ENCODE data around the gene HAUS2.

The HAUS2 gene

DNA sequence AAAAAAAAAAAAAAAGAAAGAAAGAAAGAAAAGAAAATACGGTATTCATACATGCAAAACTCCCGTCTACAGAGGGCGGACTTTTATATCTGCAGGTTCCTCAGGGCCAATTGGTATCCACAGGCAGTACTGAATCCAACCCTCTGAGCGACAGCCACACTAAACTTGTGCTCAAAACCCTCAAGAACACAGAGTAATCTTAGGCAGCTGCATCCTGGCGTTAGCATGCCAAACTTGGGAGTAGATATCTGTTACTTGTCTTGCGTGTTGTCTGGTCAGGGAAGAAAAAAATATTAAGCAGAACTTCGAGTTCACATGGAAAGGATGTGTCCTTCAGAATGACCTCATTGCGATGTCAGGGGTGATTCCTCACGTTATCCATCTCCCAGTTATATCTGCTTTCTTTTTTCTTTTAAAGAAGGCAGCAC is 40.4 kb upstream of the HAUS2 start:
- TF ChIP-seq, protein P1, sequence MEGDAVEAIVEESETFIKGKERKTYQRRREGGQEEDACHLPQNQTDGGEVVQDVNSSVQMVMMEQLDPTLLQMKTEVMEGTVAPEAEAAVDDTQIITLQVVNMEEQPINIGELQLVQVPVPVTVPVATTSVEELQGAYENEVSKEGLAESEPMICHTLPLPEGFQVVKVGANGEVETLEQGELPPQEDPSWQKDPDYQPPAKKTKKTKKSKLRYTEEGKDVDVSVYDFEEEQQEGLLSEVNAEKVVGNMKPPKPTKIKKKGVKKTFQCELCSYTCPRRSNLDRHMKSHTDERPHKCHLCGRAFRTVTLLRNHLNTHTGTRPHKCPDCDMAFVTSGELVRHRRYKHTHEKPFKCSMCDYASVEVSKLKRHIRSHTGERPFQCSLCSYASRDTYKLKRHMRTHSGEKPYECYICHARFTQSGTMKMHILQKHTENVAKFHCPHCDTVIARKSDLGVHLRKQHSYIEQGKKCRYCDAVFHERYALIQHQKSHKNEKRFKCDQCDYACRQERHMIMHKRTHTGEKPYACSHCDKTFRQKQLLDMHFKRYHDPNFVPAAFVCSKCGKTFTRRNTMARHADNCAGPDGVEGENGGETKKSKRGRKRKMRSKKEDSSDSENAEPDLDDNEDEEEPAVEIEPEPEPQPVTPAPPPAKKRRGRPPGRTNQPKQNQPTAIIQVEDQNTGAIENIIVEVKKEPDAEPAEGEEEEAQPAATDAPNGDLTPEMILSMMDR (conservative IDR thresholded peaks at IDR 0.05; ENCODE audit: low read depth, low read length), result no peak
- no peak overlapping the region for H3K4me3 ChIP-seq (ENCODE audit: low read length)
- DNase-seq (ENCODE audit: low read depth), result no peak

DNA sequence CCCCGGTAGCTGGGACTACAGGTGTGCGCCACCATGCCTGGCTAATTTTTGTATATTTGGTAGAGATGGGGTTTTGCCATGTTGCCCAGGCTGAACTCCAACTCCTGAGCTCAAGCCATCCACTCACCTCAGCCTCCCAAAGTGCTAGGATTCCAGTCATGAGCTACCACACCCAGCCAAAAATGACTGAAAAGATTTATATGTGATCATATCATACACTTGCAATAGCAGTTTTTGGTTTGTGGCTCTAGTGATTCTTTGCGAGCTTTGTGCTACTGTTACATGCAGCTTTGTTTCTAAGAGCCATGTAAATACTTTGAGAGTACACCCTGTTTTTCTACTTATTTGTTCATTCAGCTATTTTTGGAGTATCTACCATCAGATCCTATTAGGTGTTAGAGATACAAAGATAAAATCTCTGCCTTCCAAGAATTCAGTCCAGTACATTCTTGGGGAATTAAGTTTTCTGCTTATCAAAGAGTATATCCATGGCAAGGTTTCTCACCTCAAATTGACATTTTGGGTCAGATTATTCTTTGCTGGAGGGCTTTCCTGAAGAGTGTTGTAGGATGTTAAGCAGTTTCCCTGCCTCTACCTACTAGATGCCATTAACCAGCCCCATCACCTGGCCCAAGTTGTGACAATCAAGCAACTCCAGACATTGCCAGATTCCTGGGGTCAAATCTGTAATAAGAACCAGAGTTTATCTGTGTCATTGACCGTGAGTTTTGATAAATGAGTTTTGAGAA is 38.2 kb upstream of the HAUS2 start:
- no peak overlapping the region for H3K4me3 ChIP-seq (ENCODE audit: low read length)
- TF ChIP-seq, protein P1 (conservative IDR thresholded peaks at IDR 0.05; ENCODE audit: low read depth, low read length), result no peak
- DNase-seq (ENCODE audit: low read depth), result no peak

DNA sequence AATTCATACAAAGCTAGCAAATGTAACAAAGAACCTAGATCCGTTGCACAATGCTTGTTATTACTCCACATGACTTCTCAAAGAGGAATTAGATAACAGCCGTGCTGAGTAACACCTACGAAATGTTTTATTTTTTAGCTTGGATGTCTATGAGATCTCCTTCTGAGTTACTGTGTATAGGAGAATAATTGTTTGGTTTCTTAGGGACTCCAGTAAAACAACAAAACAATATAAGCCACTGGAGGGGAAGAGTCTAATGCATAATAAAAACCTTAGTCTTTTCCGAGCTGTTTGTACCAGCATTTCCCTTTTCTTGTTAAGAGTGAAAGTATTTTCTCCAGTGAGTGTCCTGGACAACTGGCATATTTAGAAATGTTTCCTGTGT is 37.6 kb upstream of the HAUS2 start:
- DNase-seq (ENCODE audit: low read depth), result no peak
- TF ChIP-seq, protein P1 (conservative IDR thresholded peaks at IDR 0.05; ENCODE audit: low read depth, low read length), result no peak
- H3K4me3 ChIP-seq (ENCODE audit: low read length), result no peak overlapping the region

DNA sequence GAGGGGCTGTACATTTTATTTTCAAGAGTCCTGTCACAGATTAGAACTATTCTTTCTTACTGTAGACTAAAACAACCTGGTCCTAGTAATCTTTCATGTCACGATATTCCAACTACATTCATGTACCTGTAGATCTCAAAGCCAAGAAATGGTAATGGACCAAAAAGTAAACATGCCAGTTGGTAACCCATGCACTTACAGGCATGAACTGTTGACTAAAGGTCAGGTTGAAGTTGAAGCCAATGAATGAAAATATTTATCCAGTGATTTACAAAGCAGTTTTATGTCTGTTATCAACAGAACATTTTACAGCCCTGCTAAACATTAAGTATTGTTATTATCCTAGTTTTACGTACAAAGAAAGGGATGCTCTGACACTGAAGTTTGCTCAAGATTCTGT is 25.3 kb upstream of the HAUS2 start:
- H3K4me3 ChIP-seq (ENCODE audit: low read length), result no peak overlapping the region
- TF ChIP-seq, protein P1 (conservative IDR thresholded peaks at IDR 0.05; ENCODE audit: low read depth, low read length), result no peak
- DNase-seq (ENCODE audit: low read depth), result no peak

DNA sequence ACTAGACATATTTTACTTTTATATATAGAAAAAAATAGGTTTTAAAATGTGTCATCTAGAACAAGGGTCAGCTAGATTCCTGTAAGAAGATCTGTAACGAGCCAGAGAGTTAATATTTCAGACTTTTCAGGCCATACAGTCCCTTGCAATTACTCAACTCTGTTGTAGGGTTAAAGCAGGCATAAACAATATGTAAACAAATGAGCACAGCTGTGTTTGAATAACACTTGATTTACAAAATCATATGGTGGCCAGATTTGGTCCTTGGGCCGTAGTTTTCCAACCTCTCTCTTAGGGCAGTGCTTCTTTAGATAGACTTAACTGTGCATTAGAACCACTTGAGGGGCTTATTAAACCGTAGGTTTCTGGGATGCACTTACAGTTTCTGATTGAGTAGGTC is 19.7 kb upstream of the HAUS2 start:
- TF ChIP-seq, protein P1 (conservative IDR thresholded peaks at IDR 0.05; ENCODE audit: low read depth, low read length), result no peak
- H3K4me3 ChIP-seq (ENCODE audit: low read length), result no peak overlapping the region
- no peak for DNase-seq (ENCODE audit: low read depth)

DNA sequence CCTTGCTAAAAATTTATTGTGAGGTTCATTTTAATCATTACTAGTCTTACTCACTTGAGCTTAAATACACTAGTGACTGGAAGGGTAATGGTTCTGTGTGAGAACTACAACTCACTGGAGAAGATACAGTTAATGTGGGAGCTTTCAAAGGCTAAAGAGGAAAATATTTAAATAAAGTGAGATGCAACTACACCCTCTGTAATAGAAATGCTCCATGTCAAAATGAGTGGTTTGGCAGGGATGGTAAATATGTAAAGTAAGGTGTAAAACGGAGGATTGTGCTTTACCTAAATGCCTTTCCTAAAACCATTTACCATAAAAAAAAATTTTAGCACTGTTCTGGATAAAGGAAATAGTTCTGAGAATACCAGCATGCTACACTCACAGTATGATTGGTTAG is 15.4 kb upstream of the HAUS2 start:
- DNase-seq (ENCODE audit: low read depth), result no peak
- TF ChIP-seq, protein P1 (conservative IDR thresholded peaks at IDR 0.05; ENCODE audit: low read depth, low read length), result no peak
- H3K4me3 ChIP-seq (ENCODE audit: low read length), result no peak overlapping the region
